Fibroblast of villous mesenchyme (primary cell): Measurements from ENCODE around the gene GJD3. TPM values are rescaled to one million over a fixed set of nuclear protein-coding genes. Genes with fewer than 3 reads are reported as not detected.
"Not testable (repeated sequence)": the region's sequence is repeated elsewhere in the genome, so short reads cannot be mapped to it uniquely, and the experiment has no call there.

Source experiments
- DNase-seq: peaks from one replicate; pipeline ENCODE4 v3.0.0-alpha.2; 2010; ENCODE audit warnings: low read depth
- H3K4me3 ChIP-seq: 2 replicates; pipeline ENCODE4 v1.5.1; 2011; ENCODE audit warnings: low read depth, mild to moderate bottlenecking, low read length
- total RNA-seq: library from RNA; depleted of rRNA; stranded (reverse); fragments of >200 nt; gene quantifications from 2 replicates; pipeline ENCODE4 v1.2.3, GENCODE V29; 2012
- TF ChIP-seq, protein P1 (sequence below): IDR thresholded peaks from 2 replicates; pipeline ENCODE4 v1.5.1; 2012; ENCODE audit warnings: low read depth, mild to moderate bottlenecking, low read length; ENCODE audit not compliant: insufficient read depth

The GJD3 gene, protein sequence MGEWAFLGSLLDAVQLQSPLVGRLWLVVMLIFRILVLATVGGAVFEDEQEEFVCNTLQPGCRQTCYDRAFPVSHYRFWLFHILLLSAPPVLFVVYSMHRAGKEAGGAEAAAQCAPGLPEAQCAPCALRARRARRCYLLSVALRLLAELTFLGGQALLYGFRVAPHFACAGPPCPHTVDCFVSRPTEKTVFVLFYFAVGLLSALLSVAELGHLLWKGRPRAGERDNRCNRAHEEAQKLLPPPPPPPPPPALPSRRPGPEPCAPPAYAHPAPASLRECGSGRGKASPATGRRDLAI
- 2.2 and 2.9 TPM in 2 replicates for total RNA-seq

DNA sequence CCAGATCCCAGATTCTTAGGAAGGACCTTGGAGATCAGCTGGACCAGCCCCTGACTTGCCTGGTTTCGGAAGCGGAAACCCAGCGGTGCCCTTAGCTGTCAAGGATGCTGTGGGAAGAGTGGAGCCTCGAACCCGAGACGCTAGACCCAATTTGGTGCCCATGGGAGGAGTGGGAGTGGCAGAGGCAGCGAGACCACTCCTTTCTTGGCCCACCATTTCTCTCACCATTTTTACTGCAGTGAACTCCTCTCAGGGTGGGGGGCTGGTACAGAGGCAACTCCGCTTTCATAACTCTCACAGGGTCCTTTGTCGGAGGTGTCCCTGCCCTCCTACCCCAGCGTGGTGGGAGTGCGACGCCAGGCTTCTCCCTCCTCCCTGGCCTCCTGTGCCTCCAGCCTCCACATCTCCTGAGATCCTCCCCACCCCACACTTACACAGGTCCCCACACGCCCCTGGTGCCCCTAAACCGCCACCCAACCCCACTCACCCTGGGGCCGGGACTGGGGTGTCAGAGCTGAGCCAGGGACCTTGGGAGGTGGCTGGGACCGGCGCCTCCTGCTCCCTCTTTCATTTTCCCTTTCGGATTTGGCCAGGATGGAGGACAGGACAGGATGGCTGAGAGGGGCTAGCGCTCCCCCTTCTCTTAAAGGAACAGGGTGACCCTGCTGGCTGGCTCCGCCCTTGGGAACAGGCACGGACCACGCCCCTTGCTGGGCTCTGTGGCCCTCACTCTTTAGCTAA, at the start of gene GJD3:
Gene GJD3, minus strand, starts transcription at position 617 of the 741 bp plus-strand sequence. CDS start 922 bp downstream, outside the sequence.
- TF ChIP-seq, protein P1, sequence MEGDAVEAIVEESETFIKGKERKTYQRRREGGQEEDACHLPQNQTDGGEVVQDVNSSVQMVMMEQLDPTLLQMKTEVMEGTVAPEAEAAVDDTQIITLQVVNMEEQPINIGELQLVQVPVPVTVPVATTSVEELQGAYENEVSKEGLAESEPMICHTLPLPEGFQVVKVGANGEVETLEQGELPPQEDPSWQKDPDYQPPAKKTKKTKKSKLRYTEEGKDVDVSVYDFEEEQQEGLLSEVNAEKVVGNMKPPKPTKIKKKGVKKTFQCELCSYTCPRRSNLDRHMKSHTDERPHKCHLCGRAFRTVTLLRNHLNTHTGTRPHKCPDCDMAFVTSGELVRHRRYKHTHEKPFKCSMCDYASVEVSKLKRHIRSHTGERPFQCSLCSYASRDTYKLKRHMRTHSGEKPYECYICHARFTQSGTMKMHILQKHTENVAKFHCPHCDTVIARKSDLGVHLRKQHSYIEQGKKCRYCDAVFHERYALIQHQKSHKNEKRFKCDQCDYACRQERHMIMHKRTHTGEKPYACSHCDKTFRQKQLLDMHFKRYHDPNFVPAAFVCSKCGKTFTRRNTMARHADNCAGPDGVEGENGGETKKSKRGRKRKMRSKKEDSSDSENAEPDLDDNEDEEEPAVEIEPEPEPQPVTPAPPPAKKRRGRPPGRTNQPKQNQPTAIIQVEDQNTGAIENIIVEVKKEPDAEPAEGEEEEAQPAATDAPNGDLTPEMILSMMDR: no peak
- no peak for DNase-seq
- peak within 1 kb of the TSS; percentile 62 for H3K4me3 ChIP-seq

DNA sequence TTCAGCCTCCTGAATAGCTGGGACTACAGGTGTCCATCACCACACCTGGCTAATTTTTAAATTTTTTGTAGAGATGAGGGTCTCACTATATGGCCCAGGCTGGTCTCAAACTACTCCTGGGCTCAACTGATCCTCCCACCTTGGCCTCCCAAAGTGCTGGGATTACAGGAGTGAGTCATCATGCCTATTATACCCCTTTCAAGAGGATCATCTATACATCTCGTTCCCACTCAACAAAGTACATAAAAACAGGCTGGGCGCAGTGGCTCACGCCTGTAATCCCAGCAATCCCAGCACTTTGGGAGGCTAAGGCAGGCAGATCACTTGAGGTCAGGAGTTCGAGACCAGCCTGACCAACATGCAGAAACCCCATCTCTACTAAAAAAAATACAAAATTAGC, 49.8 kb upstream of the GJD3 start:
- not testable (repeated sequence) for H3K4me3 ChIP-seq, DNase-seq

DNA sequence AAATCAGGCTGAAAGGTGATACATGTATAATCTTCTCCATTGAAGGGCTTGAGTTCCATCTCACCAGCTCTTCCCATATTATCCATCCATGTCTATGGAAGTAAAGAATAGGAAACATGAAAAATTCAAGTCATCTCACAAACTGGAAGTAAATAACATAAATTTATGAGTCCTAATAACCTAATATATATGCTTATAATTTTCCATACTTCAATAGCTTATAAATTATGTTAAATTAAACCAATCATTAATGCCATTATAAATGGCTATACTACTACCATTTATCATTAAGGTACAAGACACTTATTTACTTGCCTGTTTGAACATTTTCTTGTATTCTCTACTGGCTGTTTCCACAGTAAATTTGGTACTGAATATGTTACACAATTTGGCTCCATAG, 48.3 kb upstream of the GJD3 start:
- TF ChIP-seq, protein P1: no peak
- no peak overlapping the region for H3K4me3 ChIP-seq
- DNase-seq: no peak

DNA sequence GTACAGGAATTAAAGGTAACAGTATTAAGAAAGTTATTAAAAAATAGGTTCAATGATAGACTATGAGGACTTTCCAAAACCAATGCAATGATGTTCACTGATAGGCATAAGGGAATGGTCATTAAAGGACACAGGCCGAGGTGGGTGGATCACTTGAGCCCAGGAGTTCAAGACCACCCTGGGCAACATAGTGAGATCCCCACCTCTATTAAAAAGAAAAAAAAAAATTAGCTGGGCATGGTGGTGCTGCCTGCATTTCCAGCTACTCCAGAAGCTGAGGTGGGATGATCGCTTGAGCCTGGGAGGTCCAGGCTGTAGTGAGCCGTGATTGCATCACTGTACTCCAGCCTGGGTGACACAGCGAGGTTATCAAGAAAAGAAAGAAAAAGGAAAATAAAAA, 47.3 kb upstream of the GJD3 start:
- no peak overlapping the region for H3K4me3 ChIP-seq
- no peak for DNase-seq
- TF ChIP-seq, protein P1: no peak

DNA sequence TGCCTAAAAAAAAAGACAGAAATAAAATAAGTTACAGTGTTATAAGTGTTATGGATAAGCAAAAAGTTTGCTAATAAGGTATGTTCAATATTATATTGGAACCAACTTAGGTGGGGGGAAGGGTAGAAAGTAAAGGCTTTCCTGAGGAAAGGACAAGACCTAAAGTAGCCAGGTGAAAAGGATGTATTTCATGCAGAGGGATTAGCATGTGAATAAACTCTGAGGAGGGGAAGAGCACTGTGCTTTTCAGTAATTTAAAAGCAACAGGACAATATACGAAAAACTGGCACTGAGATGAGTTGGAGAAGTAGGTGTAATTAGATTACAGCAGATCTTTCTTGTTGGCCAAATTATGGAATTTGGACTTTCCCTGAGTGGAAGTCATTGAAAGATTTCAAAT, 45.5 kb upstream of the GJD3 start:
- H3K4me3 ChIP-seq: no peak overlapping the region
- DNase-seq: no peak
- TF ChIP-seq, protein P1: no peak

DNA sequence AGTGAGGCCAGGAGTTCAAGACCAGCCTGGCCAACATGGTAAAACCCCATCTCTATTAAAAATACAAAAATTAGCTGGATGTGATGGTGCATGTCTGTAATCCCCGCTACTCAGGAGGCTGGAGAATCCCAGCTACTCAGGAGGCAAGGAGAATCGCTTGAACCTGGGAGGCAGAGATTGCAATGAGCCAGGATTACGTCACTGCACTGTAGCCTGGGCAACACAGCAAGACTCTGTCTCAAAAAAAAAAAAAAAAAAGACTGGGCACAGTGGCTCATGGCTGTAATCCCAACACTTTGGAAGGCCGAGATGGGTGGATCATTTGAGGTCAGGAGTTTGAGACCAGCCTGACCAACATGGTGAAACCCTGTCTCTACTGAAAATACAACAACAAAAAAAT, 45.0 kb upstream of the GJD3 start:
- not testable (repeated sequence) for DNase-seq, H3K4me3 ChIP-seq

DNA sequence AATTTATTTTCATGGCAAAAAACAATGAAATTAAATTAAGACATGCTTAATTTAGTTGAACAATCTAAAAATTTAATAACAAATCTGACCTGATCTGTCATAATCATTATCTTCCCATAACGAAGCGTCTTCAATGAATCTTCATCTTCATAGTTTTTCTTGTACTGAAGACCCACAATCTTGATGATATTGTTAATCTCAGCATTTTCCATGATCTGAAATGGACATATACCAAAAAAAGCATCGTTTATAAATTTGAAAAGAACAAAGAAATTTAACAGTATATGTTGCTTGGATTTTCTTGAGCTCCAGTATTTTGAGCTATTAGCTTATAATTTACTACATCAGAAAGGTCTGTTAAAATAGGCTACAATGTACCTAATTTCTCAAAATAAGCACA, 42.9 kb upstream of the GJD3 start:
- no peak overlapping the region for H3K4me3 ChIP-seq
- TF ChIP-seq, protein P1: no peak
- no peak for DNase-seq

DNA sequence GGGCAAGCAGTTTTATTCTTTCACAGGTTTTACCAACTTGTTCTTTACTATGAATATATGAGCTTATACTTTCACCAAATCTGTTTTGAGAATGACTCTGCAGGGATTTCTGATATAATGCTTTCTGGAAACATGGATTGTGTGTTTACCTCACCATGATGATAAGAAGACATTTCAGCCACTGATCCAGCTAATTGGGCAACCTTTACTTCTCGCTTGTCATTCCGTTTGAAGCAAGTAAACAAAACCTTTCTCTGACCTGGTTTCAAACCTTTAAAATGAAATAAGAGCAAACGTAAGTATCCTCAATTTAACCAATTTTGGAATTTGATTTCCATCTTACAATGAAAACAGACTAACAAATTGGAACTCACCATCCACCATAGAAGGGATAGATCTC, 39.5 kb upstream of the GJD3 start:
- no peak overlapping the region for H3K4me3 ChIP-seq
- DNase-seq: no peak
- TF ChIP-seq, protein P1: no peak
